Neural progenitor cell (in vitro differentiated cells): ENCODE data around the gene ZNF334. TPM values are rescaled to one million over a fixed set of nuclear protein-coding genes. Genes with fewer than 3 reads are reported as not detected.

Source experiments
- DNase-seq: peaks from one replicate; pipeline ENCODE4 v3.0.0-alpha.2; 2016; ENCODE audit warnings: low spot score
- H2AFZ ChIP-seq: fragments of 200-600 bp; sonication (generic); replicated peaks from 2 replicates; pipeline ENCODE4 v1.6.1; 2016; ENCODE audit warnings: antibody characterized with exemption
- H3F3A ChIP-seq: fragments of 200-600 bp; sonication (generic); 2 replicates; pipeline ENCODE4 v1.6.1; 2016; ENCODE audit warnings: antibody characterized with exemption, low read depth
- H3K27ac ChIP-seq: fragments of 200-600 bp; sonication (generic); 2 replicates; pipeline ENCODE4 v1.5.1; 2016; ENCODE audit warnings: mild to moderate bottlenecking
- H3K27me3 ChIP-seq: fragments of 200-600 bp; sonication (generic); 2 replicates; pipeline ENCODE4 v1.6.1; 2016; ENCODE audit warnings: mild to moderate bottlenecking, moderate library complexity
- H3K36me3 ChIP-seq: fragments of 200-600 bp; sonication (generic); 2 replicates; pipeline ENCODE4 v1.5.1; 2016
- H3K4me1 ChIP-seq: fragments of 200-600 bp; sonication (generic); 2 replicates; pipeline ENCODE4 v1.6.1; 2016; ENCODE audit warnings: mixed run types
- H3K4me2 ChIP-seq: fragments of 200-600 bp; sonication (generic); 2 replicates; pipeline ENCODE4 v1.6.1; 2016
- H3K4me3 ChIP-seq: fragments of 200-600 bp; sonication (generic); 2 replicates; pipeline ENCODE4 v1.5.1; 2016
- H3K79me2 ChIP-seq: fragments of 200-600 bp; sonication (generic); 2 replicates; pipeline ENCODE4 v1.6.1; 2016; ENCODE audit warnings: low read depth
- H3K9ac ChIP-seq: fragments of 200-600 bp; sonication (generic); 2 replicates; pipeline ENCODE4 v1.6.1; 2016
- H3K9me3 ChIP-seq: fragments of 200-600 bp; sonication (generic); 2 replicates; pipeline ENCODE4 v1.5.1; 2016; ENCODE audit warnings: low read depth
- H4K20me1 ChIP-seq: fragments of 200-600 bp; sonication (generic); 2 replicates; pipeline ENCODE4 v1.6.1; 2016; ENCODE audit warnings: low read depth
- H3K27ac Mint-ChIP-seq: 3 replicates; pipeline ENCODE4 v1.8.0; 2021; ENCODE audit warnings: mixed read lengths
- H3K27me3 Mint-ChIP-seq: 2 replicates; pipeline ENCODE4 v1.8.0; 2022; ENCODE audit warnings: low read depth, mild to moderate bottlenecking, inconsistent platforms, moderate library complexity, mixed read lengths; ENCODE audit not compliant: insufficient read depth
- H3K36me3 Mint-ChIP-seq: 3 replicates; pipeline ENCODE4 v1.8.0; 2021; ENCODE audit warnings: mixed read lengths
- H3K4me1 Mint-ChIP-seq: 3 replicates; pipeline ENCODE4 v1.8.0; 2021; ENCODE audit warnings: mixed read lengths
- H3K4me3 Mint-ChIP-seq: 3 replicates; pipeline ENCODE4 v1.8.0; 2021; ENCODE audit warnings: mild to moderate bottlenecking, moderate library complexity, mixed read lengths
- H3K9me3 Mint-ChIP-seq: 3 replicates; pipeline ENCODE4 v1.8.0; 2020; ENCODE audit warnings: mixed read lengths
- EZH2 ChIP-seq: fragments of 200-600 bp; sonication (generic); IDR thresholded peaks from 2 replicates; pipeline ENCODE4 v1.6.1; 2017; ENCODE audit warnings: antibody characterized with exemption, mild to moderate bottlenecking, moderate library complexity
- EZH2phosphoT487 ChIP-seq: fragments of 200-600 bp; sonication (generic); IDR thresholded peaks from 2 replicates; pipeline ENCODE4 v1.6.1; 2017; ENCODE audit warnings: antibody characterized with exemption
- total RNA-seq: library from RNA; depleted of rRNA; stranded (reverse); fragments of >200 nt; gene quantifications from 2 replicates; pipeline ENCODE4 v1.2.3, GENCODE V29; 2015; ENCODE audit warnings: low replicate concordance
- TF ChIP-seq, protein P1 (sequence below): fragments of 200-600 bp; sonication (generic); IDR thresholded peaks from 2 replicates; pipeline ENCODE4 v1.5.1; 2017; ENCODE audit warnings: antibody characterized with exemption, mild to moderate bottlenecking

ZNF334 gene
- total RNA-seq, 1 donor from 2014 or later, result 45.9 TPM

DNA sequence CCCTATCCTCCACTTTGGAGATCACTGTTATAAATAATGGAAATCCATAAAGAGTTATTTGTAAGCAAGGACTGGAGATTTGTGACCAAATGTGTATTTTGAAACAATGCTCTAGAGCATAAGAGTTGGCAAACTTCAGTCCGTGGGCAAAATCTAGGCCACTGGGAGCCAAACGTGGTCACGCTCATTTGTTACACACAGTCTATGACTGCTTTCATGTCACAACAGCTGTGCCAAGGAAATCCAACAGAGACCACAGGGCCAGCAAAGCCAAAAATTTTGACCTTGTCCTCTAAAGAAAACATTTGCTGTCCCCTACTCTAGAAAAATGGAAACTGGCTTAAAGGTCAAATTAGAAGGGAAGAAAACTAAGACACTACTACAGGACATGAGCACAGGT lies 7.9 kb downstream of the ZNF334 start:
- peaks cover 65% of the 10 kb centered on the region for H3K9me3 Mint-ChIP-seq
- peaks cover 73% of the 10 kb centered on the region for H3K36me3 Mint-ChIP-seq
- H3K4me3 Mint-ChIP-seq, result no peak overlapping the region

DNA sequence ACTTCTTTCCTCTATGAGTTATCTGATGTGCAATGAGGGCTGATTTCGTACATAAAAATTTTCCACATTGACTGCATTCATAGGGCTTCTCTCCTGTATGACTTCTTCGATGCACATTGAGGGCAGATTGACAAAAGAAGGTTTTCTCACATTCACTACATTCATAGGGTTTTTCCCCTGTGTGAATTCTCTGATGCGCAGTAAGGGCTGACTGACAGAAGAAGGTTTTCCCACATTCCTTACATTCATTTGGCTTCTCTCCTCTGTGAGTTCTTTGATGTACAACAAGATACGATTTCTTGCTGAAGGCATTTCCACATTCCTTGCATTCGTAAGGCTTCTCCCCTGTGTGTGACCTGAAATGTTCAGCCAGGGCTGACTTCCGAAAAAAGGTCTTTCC lies 11.4 kb downstream of the ZNF334 start:
- H3K9me3 Mint-ChIP-seq, result peaks cover 80% of the 10 kb centered on the region
- Histone ChIP-seq H3K27me3 (no peaks in the 10 kb centered on the region), H3K79me2 (no peaks in the 10 kb centered on the region), H3K9me3 (peaks cover 72% of the 10 kb centered on the region), H3K27ac (no peak overlapping the region), H4K20me1 (no peaks in the 10 kb centered on the region), H3F3A (peaks cover 20% of the 10 kb centered on the region), H3K4me1 (no peaks in the 10 kb centered on the region), H2AFZ (no peak overlapping the region), H3K4me2 (no peak overlapping the region), H3K9ac (no peak overlapping the region), H3K4me3 (no peak overlapping the region), H3K36me3 (peaks cover 61% of the 10 kb centered on the region)
- H3K4me1 Mint-ChIP-seq, result no peaks in the 10 kb centered on the region
- TF ChIP-seq EZH2 (no peak), EZH2phosphoT487 (no peak)
- TF ChIP-seq, protein P1, sequence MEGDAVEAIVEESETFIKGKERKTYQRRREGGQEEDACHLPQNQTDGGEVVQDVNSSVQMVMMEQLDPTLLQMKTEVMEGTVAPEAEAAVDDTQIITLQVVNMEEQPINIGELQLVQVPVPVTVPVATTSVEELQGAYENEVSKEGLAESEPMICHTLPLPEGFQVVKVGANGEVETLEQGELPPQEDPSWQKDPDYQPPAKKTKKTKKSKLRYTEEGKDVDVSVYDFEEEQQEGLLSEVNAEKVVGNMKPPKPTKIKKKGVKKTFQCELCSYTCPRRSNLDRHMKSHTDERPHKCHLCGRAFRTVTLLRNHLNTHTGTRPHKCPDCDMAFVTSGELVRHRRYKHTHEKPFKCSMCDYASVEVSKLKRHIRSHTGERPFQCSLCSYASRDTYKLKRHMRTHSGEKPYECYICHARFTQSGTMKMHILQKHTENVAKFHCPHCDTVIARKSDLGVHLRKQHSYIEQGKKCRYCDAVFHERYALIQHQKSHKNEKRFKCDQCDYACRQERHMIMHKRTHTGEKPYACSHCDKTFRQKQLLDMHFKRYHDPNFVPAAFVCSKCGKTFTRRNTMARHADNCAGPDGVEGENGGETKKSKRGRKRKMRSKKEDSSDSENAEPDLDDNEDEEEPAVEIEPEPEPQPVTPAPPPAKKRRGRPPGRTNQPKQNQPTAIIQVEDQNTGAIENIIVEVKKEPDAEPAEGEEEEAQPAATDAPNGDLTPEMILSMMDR, result no peak
- DNase-seq, result no peak
- H3K27ac Mint-ChIP-seq, result no peak overlapping the region
- no peak overlapping the region for H3K4me3 Mint-ChIP-seq
- peaks cover 78% of the 10 kb centered on the region for H3K36me3 Mint-ChIP-seq
- no peaks in the 10 kb centered on the region for H3K27me3 Mint-ChIP-seq

More for the DNA sequence above, 7.9 kb downstream of the ZNF334 start:
- Histone ChIP-seq H2AFZ (no peak overlapping the region), H3K9ac (no peak overlapping the region), H3K4me3 (no peak overlapping the region), H3K79me2 (no peaks in the 10 kb centered on the region), H3K27ac (no peak overlapping the region), H4K20me1 (no peaks in the 10 kb centered on the region), H3K9me3 (peaks cover 51% of the 10 kb centered on the region), H3K4me1 (no peaks in the 10 kb centered on the region), H3F3A (peaks cover 20% of the 10 kb centered on the region), H3K36me3 (peaks cover 48% of the 10 kb centered on the region), H3K4me2 (no peak overlapping the region), H3K27me3 (no peaks in the 10 kb centered on the region)
- DNase-seq, result no peak
- no peaks in the 10 kb centered on the region for H3K27me3 Mint-ChIP-seq
- no peak overlapping the region for H3K27ac Mint-ChIP-seq
- TF ChIP-seq, protein P1, result no peak
- TF ChIP-seq EZH2 (no peak), EZH2phosphoT487 (no peak)
- H3K4me1 Mint-ChIP-seq, result no peaks in the 10 kb centered on the region

DNA sequence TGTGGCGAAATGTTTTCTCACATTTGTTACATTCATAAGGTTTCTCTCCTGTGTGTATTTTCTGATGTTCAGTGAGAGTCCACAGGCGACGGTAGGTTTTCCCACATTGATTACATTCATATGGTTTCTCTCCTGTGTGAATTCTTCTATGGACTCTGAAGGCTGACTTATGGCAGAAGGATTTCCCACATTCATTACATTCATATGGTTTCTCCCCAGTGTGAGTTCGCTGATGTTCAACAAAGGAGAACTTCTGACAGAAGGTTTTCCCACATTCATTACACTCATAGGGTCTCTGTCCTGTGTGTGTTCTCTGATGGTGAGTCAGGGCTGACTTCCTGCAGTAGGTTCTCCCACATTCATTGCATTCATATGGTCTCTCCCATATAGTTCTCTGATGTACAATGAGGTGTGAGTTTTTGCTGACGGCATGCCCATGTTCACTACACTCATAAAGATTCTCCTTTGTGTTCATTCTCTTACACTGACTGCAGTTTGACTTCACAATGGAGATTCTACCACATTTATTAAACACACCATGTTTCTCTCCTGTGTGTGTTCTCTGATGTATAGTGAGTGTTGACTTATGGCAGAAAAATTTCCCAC lies 11.9 kb downstream of the ZNF334 start:
- Mint-ChIP-seq H3K36me3 (peaks cover 81% of the 10 kb centered on the region), H3K4me3 (no peak overlapping the region), H3K27ac (no peak overlapping the region), H3K9me3 (peaks cover 83% of the 10 kb centered on the region), H3K27me3 (no peaks in the 10 kb centered on the region), H3K4me1 (no peaks in the 10 kb centered on the region)
- Histone ChIP-seq H3K4me2 (no peak overlapping the region), H3K27ac (no peak overlapping the region), H3K36me3 (peaks cover 61% of the 10 kb centered on the region), H3K9me3 (peaks cover 72% of the 10 kb centered on the region), H3K4me3 (no peak overlapping the region), H2AFZ (no peak overlapping the region), H3K27me3 (no peaks in the 10 kb centered on the region), H3K9ac (no peak overlapping the region), H3F3A (peaks cover 20% of the 10 kb centered on the region), H4K20me1 (no peaks in the 10 kb centered on the region), H3K79me2 (no peaks in the 10 kb centered on the region), H3K4me1 (no peaks in the 10 kb centered on the region)
- DNase-seq, result no peak
- TF ChIP-seq EZH2phosphoT487, result no peak
- no peak for TF ChIP-seq EZH2
- TF ChIP-seq, protein P1, result no peak
